Peyer's patch (tissue), 4 donors: ENCODE data around the gene TPRG1L.

Experiments
- POLR2A ChIP-seq, 2 donors: fragments of 450-650 bp; IDR thresholded peaks; one replicate each; pipeline ENCODE4 v1.5.1; 2017; ENCODE audit warnings: antibody characterized with exemption in 2 of 2, mild to moderate bottlenecking in 2 of 2, moderate library complexity in 2 of 2
- TF ChIP-seq, protein P1 (sequence below), 6 experiments: fragments of 450-650 bp in 4 of 6; fragments of 200-600 bp in 2 of 6; sonication (generic) in 1 of 6; IDR thresholded peaks; one replicate each; pipeline ENCODE4 v1.5.1; 2017 to 2019; ENCODE audit warnings: antibody characterized with exemption in 6 of 6, mild to moderate bottlenecking in 3 of 6, moderate library complexity in 1 of 6

DNA sequence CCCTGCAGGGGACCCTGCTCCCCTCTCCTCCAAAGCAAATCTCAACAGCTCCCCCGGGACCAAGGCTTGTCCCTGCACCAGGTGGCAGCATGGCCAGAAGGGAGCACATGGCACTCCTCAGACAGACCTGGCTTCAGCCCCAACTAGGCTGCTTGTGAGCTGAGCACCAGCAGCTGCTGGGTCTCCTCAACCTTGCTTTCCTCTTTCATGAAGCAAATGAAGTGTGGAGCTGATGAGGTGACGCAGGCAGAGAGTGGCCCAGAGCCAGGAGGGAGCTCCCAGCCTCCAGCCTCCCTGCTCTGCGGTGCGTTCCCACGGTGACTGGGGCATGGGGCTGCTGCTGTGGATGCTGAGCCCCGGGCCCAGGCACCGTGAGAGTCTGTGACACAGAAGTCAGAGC lies 47.5 kb upstream of the TPRG1L start:
- TF ChIP-seq, protein P1, sequence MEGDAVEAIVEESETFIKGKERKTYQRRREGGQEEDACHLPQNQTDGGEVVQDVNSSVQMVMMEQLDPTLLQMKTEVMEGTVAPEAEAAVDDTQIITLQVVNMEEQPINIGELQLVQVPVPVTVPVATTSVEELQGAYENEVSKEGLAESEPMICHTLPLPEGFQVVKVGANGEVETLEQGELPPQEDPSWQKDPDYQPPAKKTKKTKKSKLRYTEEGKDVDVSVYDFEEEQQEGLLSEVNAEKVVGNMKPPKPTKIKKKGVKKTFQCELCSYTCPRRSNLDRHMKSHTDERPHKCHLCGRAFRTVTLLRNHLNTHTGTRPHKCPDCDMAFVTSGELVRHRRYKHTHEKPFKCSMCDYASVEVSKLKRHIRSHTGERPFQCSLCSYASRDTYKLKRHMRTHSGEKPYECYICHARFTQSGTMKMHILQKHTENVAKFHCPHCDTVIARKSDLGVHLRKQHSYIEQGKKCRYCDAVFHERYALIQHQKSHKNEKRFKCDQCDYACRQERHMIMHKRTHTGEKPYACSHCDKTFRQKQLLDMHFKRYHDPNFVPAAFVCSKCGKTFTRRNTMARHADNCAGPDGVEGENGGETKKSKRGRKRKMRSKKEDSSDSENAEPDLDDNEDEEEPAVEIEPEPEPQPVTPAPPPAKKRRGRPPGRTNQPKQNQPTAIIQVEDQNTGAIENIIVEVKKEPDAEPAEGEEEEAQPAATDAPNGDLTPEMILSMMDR (IDR thresholded peaks at IDR 0.05): no peak
- TF ChIP-seq POLR2A (IDR thresholded peaks at IDR 0.05): no peak
